ENCODE data around the gene HACL1.
A peak's percentile ranks its signal among the peaks of the same experiment; 100 is the strongest.

Gene HACL1

GRCh38 chr3:15579051-15579450 lies 22.3 kb downstream of the HACL1 start:
- no peak for TF ChIP-seq POLR2A (IDR thresholded peaks at IDR 0.05; ENCODE audit: low read depth, low read length)
- DNase-seq (ENCODE audit: insufficient read length, low spot score) (no peak), FAIRE-seq (no peak)

- DNase-seq (ENCODE audit: insufficient read length, low spot score) = no peak
- TF ChIP-seq POLR2A (IDR thresholded peaks at IDR 0.05; ENCODE audit: low read depth, low read length) = no peak
- no peak for FAIRE-seq
Measured at GRCh38 chr3:15578289-15578867, 23.0 kb downstream of the HACL1 start.

- no peak for FAIRE-seq
- no peak for DNase-seq (ENCODE audit: insufficient read length, low spot score)
- TF ChIP-seq POLR2A (IDR thresholded peaks at IDR 0.05; ENCODE audit: low read depth, low read length) = no peak
Measured at GRCh38 chr3:15576475-15576874, 24.9 kb downstream of the HACL1 start.

GRCh38 chr3:15575446-15575845 lies 25.9 kb downstream of the HACL1 start:
- DNase-seq (ENCODE audit: insufficient read length, low spot score) (no peak), FAIRE-seq (no peak)
- no peak for TF ChIP-seq POLR2A (IDR thresholded peaks at IDR 0.05; ENCODE audit: low read depth, low read length)

GRCh38 chr3:15572138-15572537 lies 29.2 kb downstream of the HACL1 start:
- DNase-seq (ENCODE audit: insufficient read length, low spot score) (no peak), FAIRE-seq (no peak)

GRCh38 chr3:15563190-15563589 lies 38.2 kb downstream of the HACL1 start:
- no peak for FAIRE-seq
- no peak for DNase-seq (ENCODE audit: insufficient read length, low spot score)
- no peak for TF ChIP-seq POLR2A (IDR thresholded peaks at IDR 0.05; ENCODE audit: low read depth, low read length)

More at GRCh38 chr3:15572138-15572537, 29.2 kb downstream of the HACL1 start:
- no peak for TF ChIP-seq POLR2A (IDR thresholded peaks at IDR 0.05; ENCODE audit: low read depth, low read length)

GRCh38 chr3:15562560-15562959 lies 38.8 kb downstream of the HACL1 start:
- DNase-seq (ENCODE audit: insufficient read length, low spot score) (no peak), FAIRE-seq (no peak)
- TF ChIP-seq POLR2A (IDR thresholded peaks at IDR 0.05; ENCODE audit: low read depth, low read length) = no peak

- DNase-seq (ENCODE audit: insufficient read length, low spot score) (no peak), FAIRE-seq (no peak)
- TF ChIP-seq POLR2A (IDR thresholded peaks at IDR 0.05; ENCODE audit: low read depth, low read length) = no peak
Measured at GRCh38 chr3:15558581-15558980, 42.8 kb downstream of the HACL1 start.

GRCh38 chr3:15557511-15557946 lies 43.8 kb downstream of the HACL1 start:
- peak; percentile 94 for FAIRE-seq
- TF ChIP-seq POLR2A (IDR thresholded peaks at IDR 0.05; ENCODE audit: low read depth, low read length) = no peak
- peak; percentile 33 for DNase-seq (ENCODE audit: insufficient read length, low spot score)

- DNase-seq (ENCODE audit: insufficient read length, low spot score) (no peak), FAIRE-seq (no peak)
- TF ChIP-seq POLR2A (IDR thresholded peaks at IDR 0.05; ENCODE audit: low read depth, low read length) = no peak
Measured at GRCh38 chr3:15556512-15556911, 44.9 kb downstream of the HACL1 start.

GRCh38 chr3:15553749-15554148 lies 47.6 kb downstream of the HACL1 start:
- DNase-seq (ENCODE audit: insufficient read length, low spot score) = no peak
- no peak for FAIRE-seq
- TF ChIP-seq POLR2A (IDR thresholded peaks at IDR 0.05; ENCODE audit: low read depth, low read length) = no peak

GRCh38 chr3:15551902-15552301 lies 49.5 kb downstream of the HACL1 start:
- DNase-seq (ENCODE audit: insufficient read length, low spot score) = no peak
- no peak for TF ChIP-seq POLR2A (IDR thresholded peaks at IDR 0.05; ENCODE audit: low read depth, low read length)
- no peak for FAIRE-seq

- no peak for DNase-seq (ENCODE audit: insufficient read length, low spot score)
- no peak for FAIRE-seq
- TF ChIP-seq POLR2A (IDR thresholded peaks at IDR 0.05; ENCODE audit: low read depth, low read length) = no peak
Measured at GRCh38 chr3:15549846-15550245, 51.5 kb downstream of the HACL1 start.

GRCh38 chr3:15542614-15543013 lies 58.8 kb downstream of the HACL1 start:
- TF ChIP-seq POLR2A (IDR thresholded peaks at IDR 0.05; ENCODE audit: low read depth, low read length) = no peak
- FAIRE-seq = no peak
- no peak for DNase-seq (ENCODE audit: insufficient read length, low spot score)

GRCh38 chr3:15541371-15541770 lies 60.0 kb downstream of the HACL1 start:
- FAIRE-seq (no peak), DNase-seq (ENCODE audit: insufficient read length, low spot score) (no peak)
- no peak for TF ChIP-seq POLR2A (IDR thresholded peaks at IDR 0.05; ENCODE audit: low read depth, low read length)

GRCh38 chr3:15539066-15539465 lies 62.3 kb downstream of the HACL1 start:
- FAIRE-seq = no peak
- TF ChIP-seq POLR2A (IDR thresholded peaks at IDR 0.05; ENCODE audit: low read depth, low read length) = no peak

More at GRCh38 chr3:15539066-15539465, 62.3 kb downstream of the HACL1 start:
- no peak for DNase-seq (ENCODE audit: insufficient read length, low spot score)

Data from H54 (cell line).